Kidney tubule cell (primary cell): ENCODE measurements around the gene GOLM1.

ENCODE experiments used
- DNase-seq: peaks from one replicate; pipeline ENCODE4 v3.0.0-alpha.2; 2018; ENCODE audit warnings: low spot score

Gene GOLM1

GRCh38 chr9:86098824-86099700, at the start of gene GOLM1:
GOLM1 (minus strand) TSS chr9:86099558; CDS start chr9:86079320, 20,238 bp downstream.
- DNase-seq, result peak; percentile 82

- peak; percentile 82 for DNase-seq
These were observed 47.3 kb upstream of the GOLM1 start for GRCh38 chr9:86146671-86147070.

- peak; percentile 8 for DNase-seq
These were observed 46.6 kb upstream of the GOLM1 start for GRCh38 chr9:86145960-86146359.

- no peak for DNase-seq
These were observed 43.6 kb upstream of the GOLM1 start for GRCh38 chr9:86142973-86143372.

GRCh38 chr9:86141843-86142242, 42.5 kb upstream of the GOLM1 start:
- DNase-seq, result no peak

GRCh38 chr9:86135371-86135770, 36.0 kb upstream of the GOLM1 start:
- DNase-seq, result no peak

GRCh38 chr9:86134361-86134760, 35.0 kb upstream of the GOLM1 start:
- no peak for DNase-seq

GRCh38 chr9:86128235-86128822, 29.0 kb upstream of the GOLM1 start:
- peak; percentile 54 for DNase-seq

- peak; percentile 98 for DNase-seq
These were observed 27.9 kb upstream of the GOLM1 start for GRCh38 chr9:86126998-86127972.

- DNase-seq, result no peak
These were observed 23.0 kb upstream of the GOLM1 start for GRCh38 chr9:86122311-86122710.

- DNase-seq, result no peak
These were observed 20.1 kb upstream of the GOLM1 start for GRCh38 chr9:86119457-86119856.

- no peak for DNase-seq
These were observed 17.1 kb upstream of the GOLM1 start for GRCh38 chr9:86116425-86116824.

GRCh38 chr9:86115886-86116285, 16.5 kb upstream of the GOLM1 start:
- no peak for DNase-seq

- peak; percentile 32 for DNase-seq
These were observed 12.7 kb upstream of the GOLM1 start for GRCh38 chr9:86112057-86112456.

- no peak for DNase-seq
These were observed 3.3 kb upstream of the GOLM1 start for GRCh38 chr9:86102626-86103025.

- peak; percentile 75 for DNase-seq
These were observed 475 bp upstream of the GOLM1 start for GRCh38 chr9:86099701-86100364.

- peak; percentile 9 for DNase-seq
These were observed 1.7 kb downstream of the GOLM1 start for GRCh38 chr9:86097510-86098224.

GRCh38 chr9:86096386-86096785, 3.0 kb downstream of the GOLM1 start:
- peak; percentile 63 for DNase-seq

GRCh38 chr9:86093788-86094555, 5.4 kb downstream of the GOLM1 start:
- DNase-seq, result peak; percentile 89

- DNase-seq, result no peak
These were observed 7.9 kb downstream of the GOLM1 start for GRCh38 chr9:86091477-86091876.
